GM18526 (cell line): ENCODE measurements around the gene SEZ6L2.

Source experiments
- POLR2A ChIP-seq: IDR thresholded peaks from 3 replicates; pipeline ENCODE4 v1.6.1; 2011; ENCODE audit not compliant: insufficient read length; ENCODE audit errors: extremely low read depth

SEZ6L2 gene

DNA sequence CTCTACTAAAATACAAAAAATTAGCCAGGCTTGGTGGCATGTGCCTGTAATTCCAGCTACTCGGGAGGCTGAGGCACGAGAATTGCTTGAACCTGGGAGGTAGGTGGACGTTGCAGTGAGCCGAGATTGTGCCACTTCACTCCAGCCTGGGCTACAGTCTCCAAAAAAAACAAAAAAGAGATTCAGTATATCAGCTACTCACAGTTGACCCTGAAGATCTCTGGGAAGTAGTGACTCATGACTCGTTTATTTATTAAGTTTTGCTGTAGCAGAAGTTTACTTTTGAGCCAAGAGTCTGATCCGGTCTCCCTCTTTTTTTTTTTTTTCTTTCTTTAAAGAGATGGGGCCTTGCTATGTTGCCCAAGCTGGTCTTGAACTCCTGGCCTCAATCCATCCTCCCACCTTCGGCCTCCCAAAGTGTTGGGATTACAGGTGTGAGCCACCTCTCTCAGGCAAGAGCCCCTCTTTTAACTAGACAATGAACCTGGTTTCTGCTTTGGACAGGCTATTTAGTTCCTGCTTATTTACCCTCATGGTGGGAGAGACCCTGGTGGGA is 74.7 kb downstream of the SEZ6L2 start:
- no peak for TF ChIP-seq POLR2A

DNA sequence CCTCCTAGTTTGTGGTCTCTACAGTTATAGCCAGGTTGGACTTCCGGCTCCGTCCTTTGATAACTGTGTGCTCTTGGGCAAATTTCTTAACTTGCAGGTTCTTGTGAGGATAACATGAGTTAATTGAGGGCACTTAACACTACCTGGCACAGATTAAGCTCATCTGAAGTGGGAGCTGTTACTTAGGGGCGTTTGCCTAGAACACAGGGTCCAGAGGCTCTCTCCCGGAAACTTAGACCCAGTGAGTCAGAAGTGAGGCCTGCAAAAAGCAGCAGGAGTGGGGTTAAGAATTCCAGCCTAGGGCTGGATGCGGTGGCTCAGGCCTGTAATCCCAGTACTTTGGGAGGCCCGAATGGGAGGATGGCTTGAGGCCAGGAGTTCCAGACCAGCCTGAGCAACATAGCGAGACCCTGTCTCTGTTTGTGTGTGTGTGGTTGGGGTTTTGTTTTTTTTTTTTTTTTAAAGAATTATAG is 77.7 kb downstream of the SEZ6L2 start:
- TF ChIP-seq POLR2A = no peak
